ENCODE measurements around the gene TMEM119. TPM values are rescaled to one million over a fixed set of nuclear protein-coding genes. Genes with fewer than 3 reads are reported as not detected.

Gene TMEM119
- total and polyA plus RNA-seq, 9 of the 15 experiments (the other 6 are each of a cell fraction or from before 2014, with no cell fraction given): 0.18 TPM; not detected in 8

GRCh38 chr12:108603743-108604142 is 5.9 kb upstream of the TMEM119 start:
- Histone ChIP-seq H2AFZ (ENCODE audit: low read depth, low read length) (no peak overlapping the region), H3K4me3 (no peak overlapping the region), H3K4me2 (ENCODE audit: insufficient read depth, low read length) (no peak overlapping the region), H3K9me1 (ENCODE audit: control insufficient read depth, insufficient read depth, low read length) (peaks cover 3% of the 10 kb centered on the region), H4K20me1 (replicated peaks; ENCODE audit: control insufficient read depth, insufficient read depth, low read length) (peaks cover 6% of the 10 kb centered on the region; the same call in 1 of the 2 replicates), H3K4me1 (replicated peaks in 1 of 2; ENCODE audit: control insufficient read depth in 2 of 2, insufficient read depth in 2 of 2, low read length in 2 of 2) (peaks cover 0 to 3% of the 10 kb centered on the region in 2 experiments; a peak in 3 of 5 replicates), H3K9me3 (replicated peaks; ENCODE audit: control insufficient read depth, insufficient read depth, low read depth, low read length) (no peaks in the 10 kb centered on the region), H3K36me3 (ENCODE audit: control insufficient read depth, insufficient read depth, low read length) (no peaks in the 10 kb centered on the region), H3K27ac (ENCODE audit: extremely low read depth, low read depth, low read length) (no peak overlapping the region), H3K79me2 (ENCODE audit: control insufficient read depth, insufficient read depth, low read length) (no peaks in the 10 kb centered on the region), H3K27me3 (ENCODE audit: control insufficient read depth in 2 of 2, insufficient read depth in 2 of 2, low read length in 2 of 2) (no peaks in the 10 kb centered on the region), H3K9ac (ENCODE audit: insufficient read depth in 1 of 2, low read depth in 2 of 2, low read length in 2 of 2) (0 out of 4 replicates have a peak overlapping the region, but pooled peaks of 1 of the 2 experiments have one; percentile 29)
- TF ChIP-seq FUS (optimal IDR thresholded peaks at IDR 0.05; ENCODE audit: low read depth, low read length): no peak
- TF ChIP-seq ZFP36 (IDR thresholded peaks at IDR 0.05; ENCODE audit: low read depth, low read length, partially characterized antibody): peak; percentile 89
- FAIRE-seq (no peak), ATAC-seq (no peak), DNase-seq (ENCODE audit: extremely low read depth in 1 of 4, low spot score in 3 of 4) (no peak)
- intact Hi-C loops (cut with micrococcal nuclease): no loop called here
- BruUV-seq (replicated peaks): no TSS peak
- WGBS (ENCODE audit: insufficient coverage, low coverage, missing lambda C conversion rate): 10% methylated on average over 4 of the region's 4 CpGs
- in situ Hi-C loops (cut with MboI): no loop called here
- CTCF ChIA-PET (ENCODE audit: low intra/inter-chr PET ratio): no interaction called here
- POLR2A ChIA-PET: interaction anchor here (0.7 to 1.0 kb wide), 2 partner anchors 18 to 24 kb away, joined by 3 read pairs; no protein-coding TSS in a partner anchor

GRCh38 chr12:108602976-108603704 is 5.3 kb upstream of the TMEM119 start:
- ATAC-seq: no peak
- TF ChIP-seq ZNF717 (CRISPR knock-in tag; IDR thresholded peaks at IDR 0.05): no peak
- TF ChIP-seq ZBTB2 (IDR thresholded peaks at IDR 0.05): no peak
- no peak for TF ChIP-seq SAP30 (IDR thresholded peaks at IDR 0.05; ENCODE audit: borderline replicate concordance, insufficient read depth, low read depth, low read length, poor library complexity, severe bottlenecking)
- BruUV-seq (replicated peaks): no TSS peak
- H3K9ac ChIP-seq (ENCODE audit: insufficient read depth in 1 of 2, low read depth in 2 of 2, low read length in 2 of 2): 0 out of 4 replicates have a peak overlapping the region, but pooled peaks of 1 of the 2 experiments have one; percentile 29
- no peaks in the 10 kb centered on the region for H3K9me3 ChIP-seq (replicated peaks; ENCODE audit: control insufficient read depth, insufficient read depth, low read depth, low read length)
- DNase-seq (ENCODE audit: extremely low read depth in 1 of 4, low spot score in 3 of 4): no peak
- H3K9me1 ChIP-seq (ENCODE audit: control insufficient read depth, insufficient read depth, low read length): peaks cover 6% of the 10 kb centered on the region
- H3K27ac ChIP-seq (ENCODE audit: extremely low read depth, low read depth, low read length): no peak overlapping the region
- ChIA-PET POLR2A (no interaction called here), CTCF (ENCODE audit: low intra/inter-chr PET ratio) (no interaction called here)
- H3K4me1 ChIP-seq (replicated peaks in 1 of 2; ENCODE audit: control insufficient read depth in 2 of 2, insufficient read depth in 2 of 2, low read length in 2 of 2): no peaks in the 10 kb centered on the region; a peak in 2 of 5 replicates
- H3K4me2 ChIP-seq (ENCODE audit: insufficient read depth, low read length): no peak overlapping the region
- H3K4me3 ChIP-seq: no peak overlapping the region
- no peaks in the 10 kb centered on the region for H3K27me3 ChIP-seq (ENCODE audit: control insufficient read depth in 2 of 2, insufficient read depth in 2 of 2, low read length in 2 of 2)
- no peak overlapping the region for H2AFZ ChIP-seq (ENCODE audit: low read depth, low read length)
- intact Hi-C loops (cut with micrococcal nuclease): no loop called here
- peaks cover 6% of the 10 kb centered on the region; the same call in 1 of the 2 replicates for H4K20me1 ChIP-seq (replicated peaks; ENCODE audit: control insufficient read depth, insufficient read depth, low read length)
- no peaks in the 10 kb centered on the region for H3K79me2 ChIP-seq (ENCODE audit: control insufficient read depth, insufficient read depth, low read length)
- no peak for FAIRE-seq
- no peaks in the 10 kb centered on the region for H3K36me3 ChIP-seq (ENCODE audit: control insufficient read depth, insufficient read depth, low read length)
- in situ Hi-C loops (cut with MboI): no loop called here
- WGBS (ENCODE audit: insufficient coverage, low coverage, missing lambda C conversion rate): 31% methylated on average over 11 of the region's 15 CpGs
